Neural crest cell (in vitro differentiated cells): ENCODE results near the gene AFAP1L1. TPM values are rescaled to one million over a fixed set of nuclear protein-coding genes. Genes with fewer than 3 reads are reported as not detected.
A peak's percentile ranks its signal among the peaks of the same experiment; 100 is the strongest.

Source experiments
- DNase-seq: peaks from one replicate; pipeline ENCODE4 v3.0.0; 2021; ENCODE audit warnings: low read depth, mixed read lengths, low spot score
- H3K27ac Mint-ChIP-seq: one replicate; pipeline ENCODE4 v1.8.0; 2021; ENCODE audit warnings: mild to moderate bottlenecking, mixed read lengths; ENCODE audit not compliant: unreplicated experiment
- H3K27me3 Mint-ChIP-seq: 2 replicates; pipeline ENCODE4 v1.8.0; 2021; ENCODE audit warnings: low read depth, mild to moderate bottlenecking, mixed read lengths
- H3K36me3 Mint-ChIP-seq: 2 replicates; pipeline ENCODE4 v1.8.0; 2021; ENCODE audit warnings: low read depth, mild to moderate bottlenecking, mixed read lengths
- H3K4me1 Mint-ChIP-seq: 2 replicates; pipeline ENCODE4 v1.8.0; 2021; ENCODE audit warnings: mixed read lengths
- H3K4me3 Mint-ChIP-seq: one replicate; pipeline ENCODE4 v1.8.0; 2021; ENCODE audit warnings: mild to moderate bottlenecking, mixed read lengths
- H3K9me3 Mint-ChIP-seq: 2 replicates; pipeline ENCODE4 v1.8.0; 2021; ENCODE audit warnings: mixed read lengths
- CTCF ChIP-seq: fragments of 200-600 bp; sonication (generic); conservative IDR thresholded peaks from 2 replicates; pipeline ENCODE4 v1.5.0; 2021; ENCODE audit warnings: antibody characterized with exemption, mild to moderate bottlenecking
- long read RNA-seq: library from polyadenylated mRNA; unstranded; transcript quantifications from one replicate; pipeline ENCODE4 v2.0.0, GENCODE V29; 2020
- total RNA-seq: library from RNA; stranded (reverse); gene quantifications from 2 replicates; pipeline ENCODE4 v1.2.1, GENCODE V29; 2021

The AFAP1L1 gene
- 11.6 and 13.9 TPM in 2 replicates for total RNA-seq
- long read RNA-seq, full-length matches to known transcripts: 1 of 5 reads
- long read RNA-seq, partial matches to known transcripts: 3 of 5 reads
- long read RNA-seq, other reads (novel, unspliced or antisense): 1 of 5 reads

- no peak within 1 kb of the TSS for H3K27ac Mint-ChIP-seq
- peaks cover 34% of the 10 kb centered on the region for H3K4me1 Mint-ChIP-seq
- peaks cover 12% of the 10 kb centered on the region for H3K9me3 Mint-ChIP-seq
- peak; percentile 29 for DNase-seq
- H3K36me3 Mint-ChIP-seq: peaks cover 2% of the 10 kb centered on the region
- TF ChIP-seq CTCF: no peak
- H3K4me3 Mint-ChIP-seq: peak within 1 kb of the TSS; percentile 91
- H3K27me3 Mint-ChIP-seq: peaks cover 48% of the 10 kb centered on the region
These were observed at the start of gene AFAP1L1 for GRCh38 chr5:149271716-149272563. Gene AFAP1L1 (plus strand): TSS chr5:149271859. CDS start chr5:149271969, 110 bp downstream.

GRCh38 chr5:149223081-149223848, 48.4 kb upstream of the AFAP1L1 start:
- Mint-ChIP-seq H3K36me3 (no peaks in the 10 kb centered on the region), H3K9me3 (no peaks in the 10 kb centered on the region), H3K4me3 (no peak overlapping the region), H3K27ac (no peak overlapping the region), H3K4me1 (no peaks in the 10 kb centered on the region), H3K27me3 (no peaks in the 10 kb centered on the region)
- no peak for TF ChIP-seq CTCF
- DNase-seq: no peak

GRCh38 chr5:149224282-149224681, 47.4 kb upstream of the AFAP1L1 start:
- TF ChIP-seq CTCF: no peak
- Mint-ChIP-seq H3K27ac (peak overlapping the region; percentile 54), H3K27me3 (no peaks in the 10 kb centered on the region), H3K4me3 (no peak overlapping the region), H3K9me3 (no peaks in the 10 kb centered on the region), H3K4me1 (peaks cover 5% of the 10 kb centered on the region), H3K36me3 (no peaks in the 10 kb centered on the region)
- DNase-seq: no peak

GRCh38 chr5:149227168-149227826, 44.4 kb upstream of the AFAP1L1 start:
- Mint-ChIP-seq H3K4me1 (peaks cover 5% of the 10 kb centered on the region), H3K27ac (no peak overlapping the region), H3K9me3 (no peaks in the 10 kb centered on the region), H3K36me3 (no peaks in the 10 kb centered on the region), H3K27me3 (no peaks in the 10 kb centered on the region), H3K4me3 (no peak overlapping the region)
- no peak for TF ChIP-seq CTCF
- no peak for DNase-seq

GRCh38 chr5:149228618-149229297, 42.9 kb upstream of the AFAP1L1 start:
- DNase-seq: no peak
- TF ChIP-seq CTCF: peak; percentile 70
- peaks cover 5% of the 10 kb centered on the region for H3K4me1 Mint-ChIP-seq
- H3K4me3 Mint-ChIP-seq: no peak overlapping the region
- no peaks in the 10 kb centered on the region for H3K9me3 Mint-ChIP-seq
- no peaks in the 10 kb centered on the region for H3K36me3 Mint-ChIP-seq
- H3K27me3 Mint-ChIP-seq: peaks cover 9% of the 10 kb centered on the region
- no peak overlapping the region for H3K27ac Mint-ChIP-seq
